ENCODE results near the gene PPL. TPM values are rescaled to one million over a fixed set of nuclear protein-coding genes. Genes with fewer than 3 reads are reported as not detected.
A peak's percentile ranks its signal among the peaks of the same experiment; 100 is the strongest.

PPL gene
- total and polyA plus RNA-seq, 3 experiments from 2014 or later = 0.29 TPM; not detected in 2

DNA sequence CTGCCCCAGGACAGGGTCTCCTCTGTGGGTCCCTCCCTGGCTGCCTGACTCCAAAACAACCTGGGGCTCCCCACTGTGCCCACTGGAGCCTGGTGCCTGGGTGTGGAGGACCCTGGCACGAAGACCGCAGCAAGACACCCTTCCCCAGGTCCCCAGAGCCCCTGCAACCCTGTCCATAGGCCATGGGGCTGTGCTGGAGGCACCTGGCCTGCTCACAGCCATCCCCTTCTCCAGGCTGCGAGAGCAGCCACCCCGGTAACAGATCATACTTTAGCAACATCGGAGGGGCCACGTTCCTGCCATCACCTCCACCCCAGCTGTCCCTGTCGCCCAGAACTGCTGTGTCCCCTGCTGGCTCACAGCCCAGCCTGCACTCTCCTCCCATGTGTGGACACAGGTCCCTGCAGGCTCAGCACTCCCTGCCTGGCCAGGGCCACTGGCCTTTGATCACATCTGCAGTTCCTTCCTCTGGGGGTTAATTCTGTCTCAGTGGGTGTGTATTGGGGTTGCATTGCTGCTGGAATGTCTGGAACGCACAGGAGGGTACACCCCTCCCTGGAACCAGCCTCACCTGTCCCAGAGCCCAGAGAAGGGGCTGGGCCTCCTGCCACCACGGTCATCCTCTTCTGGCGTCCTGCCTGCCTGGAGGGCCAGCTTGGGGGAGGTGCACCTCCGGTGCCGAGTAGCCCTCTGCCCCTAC lies 12.2 kb downstream of the PPL start:
- POLR2A ChIA-PET = no interaction called here
- peaks cover 2 to 20% (median 4%) of the 10 kb centered on the region in 3 donors for H3K36me3 Mint-ChIP-seq
- no peaks in the 10 kb centered on the region for H3K36me3 ChIP-seq (ENCODE audit: insufficient read depth, low read length)
- no peaks in the 10 kb centered on the region for H3K4me1 ChIP-seq (ENCODE audit: insufficient read depth, low read length)
- no peak overlapping the region for H3K4me3 Mint-ChIP-seq
- H3K9me3 ChIP-seq (ENCODE audit: low read length) = peaks cover 3% of the 10 kb centered on the region
- peaks cover 1 to 15% of the 10 kb centered on the region in 2 donors for H3K27me3 Mint-ChIP-seq
- CTCF ChIA-PET = no interaction called here
- H3K4me1 Mint-ChIP-seq = no peaks in the 10 kb centered on the region
- no peak overlapping the region for H3K4me3 ChIP-seq (ENCODE audit: low read length)
- DNase-seq = no peak
- no peak overlapping the region for H3K27ac ChIP-seq (ENCODE audit: low read depth, low read length)
- no peaks in the 10 kb centered on the region for H3K27me3 ChIP-seq (ENCODE audit: insufficient read depth, low read length, poor library complexity, severe bottlenecking)
- no peak overlapping the region for H3K27ac Mint-ChIP-seq
- peaks cover 6 to 17% (median 13%) of the 10 kb centered on the region in 5 donors for H3K9me3 Mint-ChIP-seq

DNA sequence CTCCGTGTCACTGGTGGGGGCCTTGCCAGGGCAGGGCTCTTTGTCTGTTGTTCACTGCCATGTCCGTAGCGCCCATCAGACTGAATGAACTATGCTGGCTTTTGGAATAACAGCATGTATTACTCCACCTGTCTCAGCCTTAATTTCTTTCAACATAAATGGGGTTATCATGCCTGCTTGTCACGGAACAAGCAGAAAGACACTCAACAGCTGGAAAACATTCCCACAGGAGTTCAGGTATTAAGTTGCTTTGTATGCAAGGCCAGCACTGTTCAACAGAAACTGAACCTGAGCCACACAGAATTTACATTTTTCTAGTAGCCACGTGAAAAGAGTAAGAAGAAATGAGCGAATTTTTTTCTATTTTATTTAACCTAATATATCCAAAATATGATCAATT lies 13.1 kb downstream of the PPL start:
- Mint-ChIP-seq H3K9me3 (peaks cover 6 to 17% (median 13%) of the 10 kb centered on the region in 5 donors), H3K36me3 (peaks cover 2 to 16% (median 4%) of the 10 kb centered on the region in 3 donors), H3K27ac (no peak overlapping the region), H3K27me3 (peaks cover 1 to 15% of the 10 kb centered on the region in 2 donors), H3K4me1 (no peaks in the 10 kb centered on the region), H3K4me3 (no peak overlapping the region)
- Histone ChIP-seq H3K36me3 (ENCODE audit: insufficient read depth, low read length) (no peaks in the 10 kb centered on the region), H3K9me3 (ENCODE audit: low read length) (peaks cover 3% of the 10 kb centered on the region), H3K27ac (ENCODE audit: low read depth, low read length) (no peak overlapping the region), H3K4me3 (ENCODE audit: low read length) (no peak overlapping the region), H3K27me3 (ENCODE audit: insufficient read depth, low read length, poor library complexity, severe bottlenecking) (no peaks in the 10 kb centered on the region), H3K4me1 (ENCODE audit: insufficient read depth, low read length) (no peaks in the 10 kb centered on the region)
- POLR2A ChIA-PET = no interaction called here
- CTCF ChIA-PET = no interaction called here
- DNase-seq = no peak

DNA sequence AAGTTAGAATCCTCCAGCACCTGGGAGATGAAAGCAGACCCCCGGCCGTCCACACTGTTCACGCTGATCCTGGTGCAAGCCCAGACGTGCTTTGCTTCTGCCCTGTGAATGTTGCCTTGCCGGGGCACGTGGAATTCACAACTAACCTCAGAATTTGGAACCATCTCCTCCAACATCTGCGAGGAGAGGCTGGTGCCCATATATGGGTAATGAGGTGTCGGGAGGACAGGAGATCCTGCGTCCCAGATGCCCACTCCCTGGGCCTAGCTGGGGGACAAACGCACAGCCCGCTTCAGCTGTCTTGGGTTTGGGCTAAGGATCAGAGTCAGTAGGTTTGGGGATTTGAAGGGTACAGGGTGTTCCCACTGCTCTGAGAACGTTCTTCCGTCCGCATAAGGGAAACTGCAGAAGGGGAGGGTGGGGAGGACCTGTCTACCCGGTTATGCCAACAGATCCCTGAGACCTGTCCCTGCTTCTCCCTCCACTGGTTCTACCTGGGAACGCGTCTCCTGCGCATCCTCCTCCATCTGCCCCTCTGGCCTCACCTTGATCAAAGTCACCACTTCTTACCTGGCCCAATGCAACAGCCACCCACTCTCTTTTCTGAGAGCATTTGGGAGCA lies 14.1 kb downstream of the PPL start:
- peaks cover 6 to 17% (median 13%) of the 10 kb centered on the region in 5 donors for H3K9me3 Mint-ChIP-seq
- H3K9me3 ChIP-seq (ENCODE audit: low read length) = peaks cover 3% of the 10 kb centered on the region
- peaks cover 2 to 16% (median 4%) of the 10 kb centered on the region in 3 donors for H3K36me3 Mint-ChIP-seq
- POLR2A ChIA-PET = no interaction called here
- H3K27ac ChIP-seq (ENCODE audit: low read depth, low read length) = no peak overlapping the region
- H3K4me3 ChIP-seq (ENCODE audit: low read length) = no peak overlapping the region
- H3K4me1 ChIP-seq (ENCODE audit: insufficient read depth, low read length) = no peaks in the 10 kb centered on the region
- CTCF ChIA-PET = no interaction called here
- DNase-seq = no peak
- H3K36me3 ChIP-seq (ENCODE audit: insufficient read depth, low read length) = no peaks in the 10 kb centered on the region
- H3K4me1 Mint-ChIP-seq = no peaks in the 10 kb centered on the region
- no peak overlapping the region for H3K27ac Mint-ChIP-seq
- H3K27me3 ChIP-seq (ENCODE audit: insufficient read depth, low read length, poor library complexity, severe bottlenecking) = no peaks in the 10 kb centered on the region
- H3K27me3 Mint-ChIP-seq = peaks cover 1 to 15% of the 10 kb centered on the region in 2 donors
- H3K4me3 Mint-ChIP-seq = no peak overlapping the region

DNA sequence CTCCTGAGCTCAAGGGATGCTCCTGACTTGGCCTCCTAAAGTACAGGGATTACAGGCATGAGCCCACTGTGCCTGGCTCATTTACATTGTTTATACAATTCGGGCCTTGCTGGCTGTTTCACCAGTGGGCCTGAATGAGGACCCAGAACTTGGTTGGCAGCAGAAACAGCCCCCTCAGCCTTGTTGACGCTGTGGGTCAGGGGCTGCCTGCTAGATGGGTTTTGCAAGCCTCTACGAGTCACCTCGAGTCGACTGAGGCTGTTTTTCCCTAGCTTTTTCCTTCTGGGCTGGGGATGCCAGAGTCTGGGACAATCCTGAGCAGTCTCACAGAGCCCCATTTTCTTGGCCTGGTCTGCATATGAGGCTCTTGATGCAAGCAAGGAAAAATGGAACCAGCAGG lies 16.1 kb downstream of the PPL start:
- Mint-ChIP-seq H3K27me3 (peaks cover 5 to 20% of the 10 kb centered on the region in 2 donors), H3K9me3 (peaks cover 0 to 1% (median 0%) of the 10 kb centered on the region in 5 donors), H3K4me1 (no peaks in the 10 kb centered on the region), H3K36me3 (peaks cover 0 to 2% (median 0%) of the 10 kb centered on the region in 3 donors), H3K27ac (no peak overlapping the region), H3K4me3 (no peak overlapping the region)
- no peak for DNase-seq
- H3K9me3 ChIP-seq (ENCODE audit: low read length) = no peaks in the 10 kb centered on the region
- no peak overlapping the region for H3K27ac ChIP-seq (ENCODE audit: low read depth, low read length)
- no peaks in the 10 kb centered on the region for H3K4me1 ChIP-seq (ENCODE audit: insufficient read depth, low read length)
- ChIA-PET CTCF (no interaction called here), POLR2A (no interaction called here)
- no peak overlapping the region for H3K4me3 ChIP-seq (ENCODE audit: low read length)
- no peaks in the 10 kb centered on the region for H3K27me3 ChIP-seq (ENCODE audit: insufficient read depth, low read length, poor library complexity, severe bottlenecking)
- no peaks in the 10 kb centered on the region for H3K36me3 ChIP-seq (ENCODE audit: insufficient read depth, low read length)

DNA sequence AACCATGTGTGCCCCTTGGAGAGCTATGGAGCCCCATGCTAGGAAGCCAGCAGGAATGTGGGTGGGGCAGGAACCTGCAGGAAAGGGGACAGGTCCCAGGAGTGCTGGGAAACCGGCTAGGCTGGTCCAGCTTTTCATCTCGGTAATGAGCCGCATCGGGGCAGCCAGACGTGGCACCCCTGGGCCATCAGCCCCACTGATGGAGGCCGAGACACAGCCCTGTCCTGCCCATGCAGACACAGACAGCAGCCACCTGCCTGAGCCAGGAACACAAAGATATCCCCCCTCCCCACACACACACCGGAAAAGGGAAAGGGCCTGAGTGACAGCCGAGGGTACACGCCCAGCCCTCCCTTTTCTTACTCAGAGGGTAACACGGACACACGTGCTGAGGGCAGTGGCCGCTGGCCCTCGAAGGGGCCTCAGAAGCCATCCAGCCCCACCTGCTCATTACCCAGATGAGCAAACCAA lies 18.1 kb downstream of the PPL start:
- H3K27me3 ChIP-seq (ENCODE audit: insufficient read depth, low read length, poor library complexity, severe bottlenecking) = no peaks in the 10 kb centered on the region
- no peak overlapping the region for H3K27ac ChIP-seq (ENCODE audit: low read depth, low read length)
- Mint-ChIP-seq H3K4me3 (no peak overlapping the region), H3K27me3 (peaks cover 5 to 14% of the 10 kb centered on the region in 2 donors), H3K36me3 (no peaks in the 10 kb centered on the region), H3K9me3 (no peaks in the 10 kb centered on the region), H3K4me1 (no peaks in the 10 kb centered on the region), H3K27ac (no peak overlapping the region)
- POLR2A ChIA-PET = no interaction called here
- no peak overlapping the region for H3K4me3 ChIP-seq (ENCODE audit: low read length)
- H3K36me3 ChIP-seq (ENCODE audit: insufficient read depth, low read length) = no peaks in the 10 kb centered on the region
- DNase-seq = no peak
- CTCF ChIA-PET = no interaction called here
- no peaks in the 10 kb centered on the region for H3K9me3 ChIP-seq (ENCODE audit: low read length)
- H3K4me1 ChIP-seq (ENCODE audit: insufficient read depth, low read length) = no peaks in the 10 kb centered on the region

DNA sequence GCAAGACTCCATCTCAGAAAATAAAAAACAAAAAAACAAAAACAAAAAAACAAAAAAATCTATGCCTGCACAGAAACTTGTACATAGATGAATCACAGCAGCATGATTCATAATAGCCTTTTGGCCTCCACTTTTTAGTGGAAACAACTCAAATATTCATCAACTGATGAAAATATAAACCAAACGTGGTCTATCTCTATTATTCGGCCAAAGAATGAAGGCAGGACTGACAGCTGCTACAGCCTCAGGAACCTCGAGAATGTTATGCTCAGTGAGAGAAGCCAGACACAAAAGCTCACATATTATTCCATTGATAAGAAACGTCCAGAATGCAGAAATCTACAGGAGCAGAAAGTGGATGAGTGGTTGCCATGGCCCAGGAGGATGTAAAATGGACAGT lies 19.8 kb downstream of the PPL start:
- DNase-seq = no peak
- ChIA-PET POLR2A (no interaction called here), CTCF (no interaction called here)
- Mint-ChIP-seq H3K36me3 (no peaks in the 10 kb centered on the region), H3K27me3 (peaks cover 4 to 9% of the 10 kb centered on the region in 2 donors), H3K4me1 (no peaks in the 10 kb centered on the region), H3K4me3 (no peak overlapping the region), H3K9me3 (no peaks in the 10 kb centered on the region), H3K27ac (peak overlapping the region in 1 of 8 donors; percentile 73)
- H3K4me1 ChIP-seq (ENCODE audit: insufficient read depth, low read length) = no peaks in the 10 kb centered on the region
- H3K27ac ChIP-seq (ENCODE audit: low read depth, low read length) = no peak overlapping the region
- H3K36me3 ChIP-seq (ENCODE audit: insufficient read depth, low read length) = no peaks in the 10 kb centered on the region
- no peaks in the 10 kb centered on the region for H3K9me3 ChIP-seq (ENCODE audit: low read length)
- H3K4me3 ChIP-seq (ENCODE audit: low read length) = no peak overlapping the region
- H3K27me3 ChIP-seq (ENCODE audit: insufficient read depth, low read length, poor library complexity, severe bottlenecking) = no peaks in the 10 kb centered on the region

DNA sequence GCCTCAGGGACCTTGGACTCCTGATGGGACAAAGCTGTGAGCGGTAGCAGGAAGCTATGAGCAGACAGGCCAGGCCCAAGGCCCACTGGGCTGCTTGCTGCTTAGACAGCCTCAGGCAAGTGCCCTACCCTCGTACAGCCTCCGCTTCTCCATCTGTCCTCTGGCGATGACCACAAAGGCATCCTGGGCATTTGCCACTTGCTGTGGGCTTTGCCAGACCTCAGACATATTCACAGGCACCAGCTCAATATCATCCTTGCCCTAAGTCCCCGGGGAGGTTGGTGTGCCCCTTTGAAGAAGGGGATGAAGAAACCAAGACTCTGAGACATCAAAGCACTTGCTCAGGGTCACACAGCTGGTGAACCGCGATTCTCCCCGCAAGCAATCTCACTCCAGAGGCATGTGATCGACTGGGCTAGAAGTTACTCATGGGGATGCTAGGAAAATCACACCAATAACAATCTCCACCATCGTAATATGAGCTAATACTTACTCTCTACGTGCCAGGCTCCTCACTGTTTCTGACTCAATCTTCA lies 21.7 kb downstream of the PPL start:
- Histone ChIP-seq H3K9me3 (ENCODE audit: low read length) (no peaks in the 10 kb centered on the region), H3K4me3 (ENCODE audit: low read length) (no peak overlapping the region), H3K27me3 (ENCODE audit: insufficient read depth, low read length, poor library complexity, severe bottlenecking) (no peaks in the 10 kb centered on the region), H3K36me3 (ENCODE audit: insufficient read depth, low read length) (no peaks in the 10 kb centered on the region), H3K27ac (ENCODE audit: low read depth, low read length) (no peak overlapping the region), H3K4me1 (ENCODE audit: insufficient read depth, low read length) (no peaks in the 10 kb centered on the region)
- H3K36me3 Mint-ChIP-seq = no peaks in the 10 kb centered on the region
- peaks cover 6 to 7% of the 10 kb centered on the region in 2 donors for H3K27me3 Mint-ChIP-seq
- CTCF ChIA-PET = no interaction called here
- no peaks in the 10 kb centered on the region for H3K9me3 Mint-ChIP-seq
- no peaks in the 10 kb centered on the region for H3K4me1 Mint-ChIP-seq
- no peak for DNase-seq
- POLR2A ChIA-PET = no interaction called here
- H3K4me3 Mint-ChIP-seq = no peak overlapping the region
- H3K27ac Mint-ChIP-seq = no peak overlapping the region

DNA sequence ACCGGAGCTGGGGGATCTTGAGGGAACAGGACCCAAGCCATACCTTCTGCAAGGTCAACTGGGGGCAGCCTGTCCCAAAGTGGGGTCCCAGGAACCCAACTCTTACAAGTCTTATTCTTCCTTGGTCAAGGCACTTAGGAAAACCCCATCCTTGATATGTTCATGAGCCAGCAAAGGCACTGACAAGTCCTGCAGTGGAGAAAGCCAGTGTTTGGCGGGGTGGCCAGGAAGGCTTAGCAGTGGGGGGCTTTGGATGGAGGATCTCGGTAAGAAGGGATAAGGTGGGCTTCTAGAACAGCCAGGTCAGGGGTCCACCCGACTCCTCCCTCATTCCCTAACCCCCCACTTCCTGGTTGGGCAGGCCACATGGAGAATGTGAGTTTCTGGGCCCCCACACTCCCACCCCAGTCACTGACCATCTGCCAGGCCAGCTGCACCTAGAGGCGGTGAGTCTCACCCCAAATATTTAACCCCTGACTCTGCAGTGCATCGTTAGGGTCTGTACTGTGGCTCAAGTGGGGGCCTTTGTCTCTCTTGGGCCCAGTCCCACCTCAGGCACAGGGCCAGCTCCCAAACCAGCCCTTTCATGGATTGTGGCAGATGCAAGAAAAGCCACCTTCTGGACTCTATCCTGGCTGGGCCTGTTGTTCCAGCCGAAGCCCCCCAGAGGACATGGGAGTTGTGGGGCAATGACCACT lies 22.3 kb downstream of the PPL start:
- Histone ChIP-seq H3K4me3 (ENCODE audit: low read length) (no peak overlapping the region), H3K9me3 (ENCODE audit: low read length) (no peaks in the 10 kb centered on the region), H3K27me3 (ENCODE audit: insufficient read depth, low read length, poor library complexity, severe bottlenecking) (no peaks in the 10 kb centered on the region), H3K36me3 (ENCODE audit: insufficient read depth, low read length) (no peaks in the 10 kb centered on the region), H3K27ac (ENCODE audit: low read depth, low read length) (no peak overlapping the region), H3K4me1 (ENCODE audit: insufficient read depth, low read length) (no peaks in the 10 kb centered on the region)
- Mint-ChIP-seq H3K27me3 (peaks cover 7 to 12% of the 10 kb centered on the region in 2 donors), H3K4me3 (no peak overlapping the region), H3K27ac (no peak overlapping the region), H3K9me3 (no peaks in the 10 kb centered on the region), H3K36me3 (no peaks in the 10 kb centered on the region), H3K4me1 (no peaks in the 10 kb centered on the region)
- POLR2A ChIA-PET = no interaction called here
- DNase-seq = no peak
- CTCF ChIA-PET = interaction anchor here (0.5 kb wide), 1 partner anchor 147 kb away, joined by 3 read pairs; no protein-coding TSS in a partner anchor

Measured in CD8-positive, alpha-beta memory T cell (primary cell).